Stomach smooth muscle (tissue), 2 donors: Measurements from ENCODE around the gene PRPF6.
A peak's percentile ranks its signal among the peaks of the same experiment; 100 is the strongest.

Experiments used
- H3K27ac ChIP-seq: one replicate; pipeline ENCODE4 v1.7.0; 2013; ENCODE audit warnings: mild to moderate bottlenecking, low read length, inconsistent platforms
- H3K27me3 ChIP-seq, 2 donors: one replicate each; pipeline ENCODE4 v1.7.0; 2013; ENCODE audit warnings: low read length in 2 of 2; ENCODE audit not compliant: insufficient read depth in 2 of 2, control insufficient read depth in 1 of 2
- H3K36me3 ChIP-seq, 2 donors: one replicate each; pipeline ENCODE4 v1.7.0; 2013; ENCODE audit warnings: low read length in 2 of 2; ENCODE audit not compliant: control insufficient read depth in 2 of 2, insufficient read depth in 2 of 2
- H3K4me1 ChIP-seq: one replicate; pipeline ENCODE4 v1.7.0; 2013; ENCODE audit warnings: low read length; ENCODE audit not compliant: control insufficient read depth, insufficient read depth
- H3K4me3 ChIP-seq, 2 donors: one replicate each; pipeline ENCODE4 v1.7.0; 2013; ENCODE audit warnings: low read length in 2 of 2
- H3K9ac ChIP-seq, 2 donors: one replicate each; pipeline ENCODE4 v1.7.0; 2013; ENCODE audit warnings: low read length in 2 of 2, mild to moderate bottlenecking in 1 of 2
- H3K9me3 ChIP-seq, 2 donors: one replicate each; pipeline ENCODE4 v1.7.0; 2013; ENCODE audit warnings: low read length in 2 of 2; ENCODE audit not compliant: control insufficient read depth in 2 of 2
- donor health status: healthy.
- donor health status: Pancreatic carcinoma.

The PRPF6 gene, protein sequence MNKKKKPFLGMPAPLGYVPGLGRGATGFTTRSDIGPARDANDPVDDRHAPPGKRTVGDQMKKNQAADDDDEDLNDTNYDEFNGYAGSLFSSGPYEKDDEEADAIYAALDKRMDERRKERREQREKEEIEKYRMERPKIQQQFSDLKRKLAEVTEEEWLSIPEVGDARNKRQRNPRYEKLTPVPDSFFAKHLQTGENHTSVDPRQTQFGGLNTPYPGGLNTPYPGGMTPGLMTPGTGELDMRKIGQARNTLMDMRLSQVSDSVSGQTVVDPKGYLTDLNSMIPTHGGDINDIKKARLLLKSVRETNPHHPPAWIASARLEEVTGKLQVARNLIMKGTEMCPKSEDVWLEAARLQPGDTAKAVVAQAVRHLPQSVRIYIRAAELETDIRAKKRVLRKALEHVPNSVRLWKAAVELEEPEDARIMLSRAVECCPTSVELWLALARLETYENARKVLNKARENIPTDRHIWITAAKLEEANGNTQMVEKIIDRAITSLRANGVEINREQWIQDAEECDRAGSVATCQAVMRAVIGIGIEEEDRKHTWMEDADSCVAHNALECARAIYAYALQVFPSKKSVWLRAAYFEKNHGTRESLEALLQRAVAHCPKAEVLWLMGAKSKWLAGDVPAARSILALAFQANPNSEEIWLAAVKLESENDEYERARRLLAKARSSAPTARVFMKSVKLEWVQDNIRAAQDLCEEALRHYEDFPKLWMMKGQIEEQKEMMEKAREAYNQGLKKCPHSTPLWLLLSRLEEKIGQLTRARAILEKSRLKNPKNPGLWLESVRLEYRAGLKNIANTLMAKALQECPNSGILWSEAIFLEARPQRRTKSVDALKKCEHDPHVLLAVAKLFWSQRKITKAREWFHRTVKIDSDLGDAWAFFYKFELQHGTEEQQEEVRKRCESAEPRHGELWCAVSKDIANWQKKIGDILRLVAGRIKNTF

DNA sequence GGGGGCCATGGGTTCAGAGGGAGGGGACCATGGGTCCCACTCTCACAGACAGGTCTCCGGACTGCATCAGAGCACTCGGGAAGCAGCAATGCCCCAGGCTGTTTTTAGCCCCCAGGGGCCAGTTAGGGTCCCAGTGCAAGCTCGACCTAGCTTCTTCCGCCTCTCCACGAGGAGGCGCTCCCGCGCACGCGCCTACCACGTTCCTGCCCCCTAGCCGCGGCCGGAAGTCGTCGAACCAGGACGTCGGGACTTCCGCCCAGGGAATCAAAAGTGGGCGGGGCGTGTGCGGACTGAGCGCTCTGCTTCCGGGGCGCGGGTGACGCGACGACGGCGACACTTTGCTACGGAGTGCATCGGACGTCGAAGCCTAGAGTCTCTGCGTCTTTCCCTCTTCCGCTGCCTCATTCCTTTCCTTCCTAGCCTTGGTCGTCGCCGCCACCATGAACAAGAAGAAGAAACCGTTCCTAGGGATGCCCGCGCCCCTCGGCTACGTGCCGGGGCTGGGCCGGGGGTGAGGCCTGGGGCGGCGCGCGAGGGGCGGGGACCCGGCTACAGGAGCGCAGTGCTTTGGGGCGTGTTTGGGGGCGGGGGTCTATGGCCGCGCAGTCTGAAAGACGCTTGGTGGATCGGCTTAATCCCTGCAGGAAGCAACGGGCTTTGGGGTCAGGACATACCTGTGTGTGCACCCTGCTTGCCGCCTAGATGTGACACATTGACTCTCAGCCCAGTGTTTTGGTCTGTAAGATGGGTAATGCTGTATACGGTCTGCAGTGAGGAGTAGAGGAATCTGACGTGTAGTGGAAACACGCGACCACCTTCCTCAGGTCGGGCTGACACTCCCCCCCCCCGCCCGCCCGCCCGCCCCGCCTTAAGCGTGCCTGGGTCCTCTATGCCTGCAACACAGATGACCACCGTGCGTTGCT lies at the start of gene PRPF6:
Gene PRPF6, plus strand, starts transcription at position 327 of the 923 bp plus-strand sequence. Its CDS starts 114 bp downstream, at position 441.
- H3K27me3 ChIP-seq = no peaks in the 10 kb centered on the region
- peaks cover 20 to 21% of the 10 kb centered on the region in 2 donors for H3K36me3 ChIP-seq
- H3K9ac ChIP-seq = peak within 1 kb of the TSS; percentile 83 to 89

DNA sequence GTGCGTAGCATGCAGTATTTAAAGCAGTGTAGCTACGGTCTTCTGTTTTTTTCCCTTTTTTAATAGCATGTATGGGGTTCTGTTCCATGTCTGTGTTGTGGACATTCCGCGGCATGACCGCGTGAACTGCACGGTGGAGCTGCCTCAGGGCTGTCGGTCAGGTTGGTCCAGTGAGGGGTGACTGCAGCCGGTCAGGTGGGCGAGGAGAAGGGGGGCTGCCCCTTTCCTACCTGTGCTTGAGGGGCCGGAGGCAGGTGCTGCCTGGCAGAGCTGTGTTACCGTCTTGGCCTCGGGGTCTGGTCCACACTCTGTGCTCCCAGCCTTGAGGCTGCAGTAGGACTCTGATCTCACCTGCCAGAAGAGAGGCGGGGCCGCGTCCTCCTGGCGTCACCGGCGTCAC lies 49.2 kb upstream of the PRPF6 start:
- Histone ChIP-seq H3K27me3 (no peaks in the 10 kb centered on the region), H3K4me3 (no peak overlapping the region), H3K27ac (no peak overlapping the region), H3K36me3 (peaks cover 43 to 52% of the 10 kb centered on the region in 2 donors), H3K9ac (no peak overlapping the region), H3K4me1 (peaks cover 7% of the 10 kb centered on the region), H3K9me3 (no peaks in the 10 kb centered on the region)

More for the DNA sequence above, at the start of gene PRPF6:
- Histone ChIP-seq H3K27ac (peak within 1 kb of the TSS; percentile 76), H3K4me3 (peak within 1 kb of the TSS; percentile 95 to 98), H3K9me3 (no peaks in the 10 kb centered on the region), H3K4me1 (peaks cover 39% of the 10 kb centered on the region)

DNA sequence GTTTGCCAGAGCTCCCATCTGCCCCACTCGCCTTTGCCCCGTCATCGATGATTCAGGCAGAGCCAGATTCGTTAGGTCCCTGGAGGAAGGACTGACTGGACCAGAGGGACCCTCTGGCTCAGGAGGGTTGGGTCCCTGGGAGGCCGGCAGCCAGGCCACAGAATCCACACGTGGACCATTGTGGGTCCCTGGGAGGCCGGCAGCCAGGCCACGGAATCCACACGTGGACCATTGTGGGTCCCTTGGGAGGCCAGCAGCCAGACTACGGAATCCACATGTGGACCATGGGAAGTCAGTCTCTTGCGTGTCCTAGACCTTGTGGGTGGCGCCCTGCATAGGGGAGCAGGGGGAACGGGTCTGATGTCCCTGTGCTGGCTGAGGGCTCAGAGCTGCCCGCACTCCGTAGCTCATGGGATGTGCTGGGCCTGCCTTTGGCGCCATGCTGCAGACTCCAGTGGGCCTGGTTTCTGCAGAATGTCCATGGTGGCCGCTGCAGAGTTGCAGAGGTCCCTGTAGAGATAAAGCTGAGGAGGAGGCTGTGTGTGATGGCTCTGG lies 48.2 kb upstream of the PRPF6 start:
- Histone ChIP-seq H3K9me3 (no peaks in the 10 kb centered on the region), H3K36me3 (peaks cover 39 to 49% of the 10 kb centered on the region in 2 donors), H3K4me1 (peaks cover 11% of the 10 kb centered on the region), H3K9ac (no peak overlapping the region), H3K27ac (no peak overlapping the region), H3K27me3 (no peaks in the 10 kb centered on the region), H3K4me3 (no peak overlapping the region)

DNA sequence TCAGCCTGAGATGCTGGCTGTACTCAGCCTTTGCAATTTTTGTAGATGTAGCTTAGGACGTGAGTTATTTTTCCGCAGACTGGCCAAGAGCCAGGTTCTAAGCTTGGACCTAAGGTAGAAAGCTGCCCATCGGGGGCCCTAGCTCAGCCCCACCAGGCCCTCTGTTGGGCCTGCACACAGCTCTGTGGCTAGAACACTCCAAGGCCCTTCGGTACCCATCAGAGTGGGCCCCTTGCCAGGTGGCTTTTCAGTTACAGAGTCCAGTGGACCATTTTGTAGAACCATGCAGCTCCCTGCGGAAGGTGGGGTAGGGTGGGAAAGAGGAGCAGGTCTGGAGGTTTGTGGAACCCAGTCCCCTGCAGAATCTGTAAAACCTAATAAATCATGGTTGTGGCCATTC lies 47.3 kb upstream of the PRPF6 start:
- Histone ChIP-seq H3K9me3 (no peaks in the 10 kb centered on the region), H3K27me3 (no peaks in the 10 kb centered on the region), H3K27ac (no peak overlapping the region), H3K4me1 (peaks cover 12% of the 10 kb centered on the region), H3K9ac (no peak overlapping the region), H3K4me3 (no peak overlapping the region), H3K36me3 (peaks cover 34 to 41% of the 10 kb centered on the region in 2 donors)

DNA sequence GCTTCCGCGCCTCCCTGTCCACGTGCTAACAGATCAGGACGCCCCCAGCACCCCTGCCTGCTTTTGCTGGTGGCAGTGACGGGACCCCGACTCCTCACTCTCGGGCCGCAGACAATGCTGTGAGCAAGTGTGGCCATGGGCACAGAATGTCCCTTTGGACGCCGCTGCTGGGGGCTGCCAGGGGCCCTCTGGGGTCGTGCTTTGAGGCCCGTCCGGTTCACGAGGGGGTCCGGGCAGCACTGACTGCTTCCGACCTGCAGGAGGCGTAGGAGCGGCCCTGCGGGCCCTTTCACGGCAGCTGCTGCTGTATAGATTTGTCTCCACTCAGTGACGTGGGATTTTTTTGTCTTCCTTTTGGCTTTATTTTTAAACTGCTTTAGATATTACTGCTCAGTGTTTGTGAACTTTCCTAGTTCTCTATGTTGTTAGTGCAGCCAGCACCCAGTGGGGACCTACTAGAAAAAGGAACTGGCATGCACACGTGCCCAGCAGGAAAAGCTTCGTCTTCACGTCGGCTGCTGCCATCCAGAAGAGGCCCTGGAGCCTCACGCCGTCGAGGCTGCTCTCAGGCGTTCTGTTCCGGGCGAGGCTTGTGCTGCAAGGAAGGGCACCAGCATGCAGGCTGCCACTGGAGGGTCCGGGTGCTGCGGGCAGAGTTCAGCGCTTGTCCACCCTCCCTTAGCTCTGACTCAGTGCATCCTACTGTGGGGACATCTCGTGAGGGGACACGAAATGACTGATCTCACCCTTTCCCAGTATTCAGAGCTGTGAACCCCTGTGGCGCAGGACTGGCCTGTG lies 46.5 kb upstream of the PRPF6 start:
- Histone ChIP-seq H3K9me3 (no peaks in the 10 kb centered on the region), H3K4me3 (no peak overlapping the region), H3K27me3 (no peaks in the 10 kb centered on the region), H3K4me1 (peaks cover 12% of the 10 kb centered on the region), H3K9ac (no peak overlapping the region), H3K36me3 (peaks cover 28 to 37% of the 10 kb centered on the region in 2 donors), H3K27ac (no peak overlapping the region)

DNA sequence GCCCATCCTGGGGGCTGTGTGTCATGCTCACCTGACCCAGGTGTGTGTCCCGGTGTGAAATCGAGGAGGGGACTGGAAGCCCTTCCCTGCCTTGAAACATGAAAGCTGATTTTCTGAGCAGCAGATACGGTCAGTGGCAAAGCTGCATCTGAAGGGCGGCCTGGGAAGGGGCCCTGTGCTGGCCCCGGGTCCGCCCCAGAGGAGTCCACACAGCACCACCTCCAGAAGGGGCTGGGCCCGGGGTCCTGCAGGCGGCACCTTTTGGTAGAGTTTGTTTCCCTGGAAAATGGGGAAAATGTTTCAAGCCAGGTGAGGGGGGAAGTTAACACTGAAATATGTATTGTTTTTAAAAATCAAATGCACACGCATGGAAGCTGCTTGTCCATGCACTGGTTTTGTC lies 45.5 kb upstream of the PRPF6 start:
- Histone ChIP-seq H3K27ac (no peak overlapping the region), H3K4me3 (no peak overlapping the region), H3K27me3 (no peaks in the 10 kb centered on the region), H3K9me3 (no peaks in the 10 kb centered on the region), H3K9ac (no peak overlapping the region), H3K36me3 (peaks cover 29 to 37% of the 10 kb centered on the region in 2 donors), H3K4me1 (peaks cover 12% of the 10 kb centered on the region)

DNA sequence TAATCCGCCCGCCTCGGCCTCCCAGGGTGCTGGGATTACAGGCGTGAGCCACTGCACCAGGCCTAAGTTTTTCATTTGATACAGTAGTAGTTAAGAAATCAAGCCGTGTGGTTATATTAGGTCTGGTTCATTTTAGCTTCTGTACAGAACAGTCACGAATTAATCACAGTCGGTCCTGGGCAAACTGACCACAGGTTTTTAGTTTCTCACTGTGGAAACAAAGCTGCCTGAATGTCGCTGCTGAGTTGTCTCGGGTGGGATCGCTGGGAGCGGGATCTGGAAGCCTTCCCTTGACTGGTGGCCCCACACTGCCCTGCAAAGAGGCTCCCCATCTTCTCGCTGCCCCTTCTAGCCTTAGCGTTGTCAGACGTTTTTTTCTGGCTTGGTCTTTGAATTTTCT lies 43.3 kb upstream of the PRPF6 start:
- peaks cover 14 to 21% of the 10 kb centered on the region in 2 donors for H3K36me3 ChIP-seq
- H3K4me3 ChIP-seq = no peak overlapping the region
- H3K27ac ChIP-seq = no peak overlapping the region

DNA sequence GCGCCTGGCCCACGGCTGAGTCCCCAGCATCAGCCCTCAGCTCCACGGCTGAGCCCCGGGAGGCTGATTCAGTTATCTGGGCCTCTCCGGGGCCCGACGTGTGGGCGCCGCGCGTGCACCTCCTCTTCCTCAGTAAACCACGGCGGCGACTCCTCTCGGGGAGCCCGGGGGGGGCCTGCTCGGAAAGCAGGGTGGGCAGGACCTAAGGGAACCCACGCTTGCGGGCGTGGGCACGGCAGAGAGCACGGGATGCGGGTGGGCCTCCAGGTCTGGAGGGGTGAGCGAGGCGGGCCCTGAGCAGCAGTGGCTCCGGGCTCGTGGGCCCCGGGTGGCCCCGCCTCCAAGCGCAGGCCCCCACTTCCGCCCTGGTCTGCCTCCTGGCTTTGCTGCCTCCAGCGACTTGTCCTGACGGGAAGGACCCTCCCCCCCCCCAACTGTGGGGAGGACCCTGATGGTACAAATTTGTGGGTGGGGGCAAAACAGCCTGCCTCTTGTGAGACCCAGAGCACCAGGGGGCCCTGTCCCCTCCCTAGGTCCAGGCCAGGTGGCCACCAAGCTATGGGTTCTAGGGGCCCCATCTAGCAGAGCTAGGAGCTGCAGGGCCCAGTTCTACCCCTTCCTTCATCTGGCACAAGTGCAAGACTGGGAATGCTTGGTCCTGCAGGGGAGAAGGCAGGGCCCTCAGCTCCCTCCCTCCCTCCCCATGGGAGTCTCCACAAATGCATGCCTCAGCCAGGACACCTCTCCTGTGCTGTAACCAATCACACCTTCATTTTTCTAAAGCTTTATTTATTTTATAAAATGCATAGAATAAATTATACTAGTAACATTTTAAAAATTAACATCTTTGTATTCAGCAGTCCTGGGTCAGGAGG lies 41.6 kb upstream of the PRPF6 start:
- Histone ChIP-seq H3K4me3 (no peak overlapping the region), H3K9ac (no peak overlapping the region), H3K4me1 (peaks cover 11% of the 10 kb centered on the region), H3K9me3 (no peaks in the 10 kb centered on the region), H3K27me3 (no peaks in the 10 kb centered on the region), H3K36me3 (peaks cover 22 to 26% of the 10 kb centered on the region in 2 donors), H3K27ac (no peak overlapping the region)

More for the DNA sequence above, 43.3 kb upstream of the PRPF6 start:
- Histone ChIP-seq H3K27me3 (no peaks in the 10 kb centered on the region), H3K9me3 (no peaks in the 10 kb centered on the region), H3K4me1 (peaks cover 12% of the 10 kb centered on the region), H3K9ac (no peak overlapping the region)

DNA sequence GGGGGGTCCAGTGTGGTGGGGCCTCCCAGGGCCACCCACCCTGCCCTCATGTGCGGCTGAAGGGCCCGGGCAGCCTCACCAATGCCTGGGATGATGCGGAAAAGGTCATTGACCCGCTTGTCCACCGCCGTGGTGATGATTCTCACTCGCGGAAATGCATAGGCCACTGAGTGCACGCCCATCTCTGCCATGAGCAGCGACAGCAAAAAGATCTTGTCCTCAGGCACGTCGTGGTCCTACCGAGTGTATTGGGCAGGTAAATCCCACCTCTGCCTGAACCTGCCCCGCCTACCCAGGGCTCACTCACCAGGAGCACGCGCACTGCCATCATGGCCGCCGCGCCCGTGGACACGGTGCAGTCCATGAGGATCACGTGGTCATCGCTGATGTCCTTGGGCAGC lies 40.9 kb upstream of the PRPF6 start:
- H3K4me3 ChIP-seq = no peak overlapping the region
- H3K9me3 ChIP-seq = no peaks in the 10 kb centered on the region
- peaks cover 5% of the 10 kb centered on the region for H3K4me1 ChIP-seq
- H3K9ac ChIP-seq = no peak overlapping the region
- no peak overlapping the region for H3K27ac ChIP-seq
- peaks cover 19 to 24% of the 10 kb centered on the region in 2 donors for H3K36me3 ChIP-seq
- no peaks in the 10 kb centered on the region for H3K27me3 ChIP-seq
